A549 (cell line): Measurements from ENCODE around the gene RIOK1. TPM values are rescaled to one million over a fixed set of nuclear protein-coding genes. Genes with fewer than 3 reads are reported as not detected.

Experiments
- polyA plus RNA-seq, 4 experiments: library from polyadenylated mRNA; depleted of rRNA in 3 of 4; stranded (reverse); fragments of >200 nt; fragmentation: RNase III in 1 of 4; extraction: RNeasy Plus Mini Kit Qiagen cat#74134 plus additional on column Dnase treatment in 1 of 4; gene quantifications; 2 replicates in 3 of 4; 3 replicates in 1 of 4; pipeline ENCODE4 v1.2.3, GENCODE V29; 2011 to 2017

The RIOK1 gene
- polyA plus RNA-seq, 2 of the 4 experiments (the other 2 are of a cell fraction): 16.1 to 20.4 TPM

Other genes with a start within 250 kb of the RIOK1 start
- 171 and 201 TPM in 2 replicates for gene SSR1, start 76.6 kb upstream of the RIOK1 start, polyA plus RNA-seq (2011; rRNA removed)
- 84.8 to 91.0 TPM (median 87.0 TPM) in 3 replicates for gene SSR1, start 76.6 kb upstream of the RIOK1 start, polyA plus RNA-seq (2017; fragmentation: RNase III; extraction: RNeasy Plus Mini Kit Qiagen cat#74134 plus additional on column Dnase treatment)
- 0.12 TPM in 1 of 2 replicates, not detected in the other for gene CAGE1, start 66 bp upstream of the RIOK1 start, polyA plus RNA-seq (2011; rRNA removed)
- gene CAGE1, start 66 bp upstream of the RIOK1 start, polyA plus RNA-seq (2017; fragmentation: RNase III; extraction: RNeasy Plus Mini Kit Qiagen cat#74134 plus additional on column Dnase treatment): 0.09 to 0.16 TPM in 2 of 3 replicates, not detected in the other
- gene DSP, start 151.9 kb downstream of the RIOK1 start, polyA plus RNA-seq (2011; rRNA removed): 34.1 and 45.4 TPM in 2 replicates
- gene DSP, start 151.9 kb downstream of the RIOK1 start, polyA plus RNA-seq (2017; fragmentation: RNase III; extraction: RNeasy Plus Mini Kit Qiagen cat#74134 plus additional on column Dnase treatment): 12.9 to 15.2 TPM (median 14.1 TPM) in 3 replicates
- 10.6 and 13.7 TPM in 2 replicates for gene SNRNP48, start 200.4 kb downstream of the RIOK1 start, polyA plus RNA-seq (2011; rRNA removed)
- 12.8 to 13.9 TPM (median 13.0 TPM) in 3 replicates for gene SNRNP48, start 200.4 kb downstream of the RIOK1 start, polyA plus RNA-seq (2017; fragmentation: RNase III; extraction: RNeasy Plus Mini Kit Qiagen cat#74134 plus additional on column Dnase treatment)